Measurements from ENCODE around the gene RTL1. TPM values are rescaled to one million over a fixed set of nuclear protein-coding genes. Genes with fewer than 3 reads are reported as not detected.

RTL1 gene
- total RNA-seq, 2 donors from 2014 or later: not detected

DNA sequence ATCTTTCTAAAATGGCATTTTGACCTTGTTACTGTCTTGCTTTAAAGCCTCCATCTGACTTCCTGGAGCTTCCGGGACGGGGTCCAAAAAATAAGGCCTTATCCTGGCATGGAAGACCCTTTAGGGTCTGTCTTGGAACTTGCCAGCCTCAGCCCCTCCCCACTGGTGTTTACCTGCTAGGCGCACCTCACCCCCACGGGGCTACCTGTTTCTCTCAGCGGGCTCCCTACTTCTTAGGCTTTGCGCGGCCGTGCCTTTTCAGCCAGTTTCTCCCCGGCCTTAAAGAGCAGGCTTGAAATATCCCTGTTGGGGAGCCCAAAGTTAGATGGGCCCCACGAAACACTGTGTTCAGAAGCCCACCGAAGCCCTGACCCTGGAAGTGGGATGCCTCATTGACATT lies 5.1 kb downstream of the RTL1 start:
- no peak for TF ChIP-seq CTCF (IDR thresholded peaks at IDR 0.05)
- ATAC-seq (ENCODE audit: insufficient number of reproducible peaks, low FRiP score, low read depth): no peak
- Histone ChIP-seq H3K27ac (no peak overlapping the region), H3K4me1 (ENCODE audit: control insufficient read depth in 1 of 2, low read depth in 2 of 2) (no peaks in the 10 kb centered on the region), H3K9me3 (no peaks in the 10 kb centered on the region), H3K4me3 (no peak overlapping the region), H3K36me3 (no peaks in the 10 kb centered on the region), H3K27me3 (replicated peaks; ENCODE audit: insufficient read depth) (no peaks in the 10 kb centered on the region)
- no peak for DNase-seq (ENCODE audit: low spot score)

- Histone ChIP-seq H3K9me3 (no peaks in the 10 kb centered on the region), H3K27ac (no peak overlapping the region), H3K4me1 (ENCODE audit: control insufficient read depth in 1 of 2, low read depth in 2 of 2) (no peaks in the 10 kb centered on the region), H3K36me3 (no peaks in the 10 kb centered on the region), H3K4me3 (no peak overlapping the region), H3K27me3 (replicated peaks; ENCODE audit: insufficient read depth) (no peaks in the 10 kb centered on the region)
- ATAC-seq (ENCODE audit: insufficient number of reproducible peaks, low FRiP score, low read depth): no peak
- no peak for TF ChIP-seq CTCF (IDR thresholded peaks at IDR 0.05)
- DNase-seq (ENCODE audit: low spot score): no peak
Observed at GRCh38 chr14:100896369-100897060, 7.0 kb downstream of the RTL1 start.

GRCh38 chr14:100895411-100895810 lies 8.1 kb downstream of the RTL1 start:
- Histone ChIP-seq H3K4me3 (no peak overlapping the region), H3K27me3 (replicated peaks; ENCODE audit: insufficient read depth) (no peaks in the 10 kb centered on the region), H3K4me1 (ENCODE audit: control insufficient read depth in 1 of 2, low read depth in 2 of 2) (no peaks in the 10 kb centered on the region), H3K9me3 (no peaks in the 10 kb centered on the region), H3K27ac (no peak overlapping the region), H3K36me3 (no peaks in the 10 kb centered on the region)
- DNase-seq (ENCODE audit: low spot score): no peak
- ATAC-seq (ENCODE audit: insufficient number of reproducible peaks, low FRiP score, low read depth): no peak
- no peak for TF ChIP-seq CTCF (IDR thresholded peaks at IDR 0.05)

DNA sequence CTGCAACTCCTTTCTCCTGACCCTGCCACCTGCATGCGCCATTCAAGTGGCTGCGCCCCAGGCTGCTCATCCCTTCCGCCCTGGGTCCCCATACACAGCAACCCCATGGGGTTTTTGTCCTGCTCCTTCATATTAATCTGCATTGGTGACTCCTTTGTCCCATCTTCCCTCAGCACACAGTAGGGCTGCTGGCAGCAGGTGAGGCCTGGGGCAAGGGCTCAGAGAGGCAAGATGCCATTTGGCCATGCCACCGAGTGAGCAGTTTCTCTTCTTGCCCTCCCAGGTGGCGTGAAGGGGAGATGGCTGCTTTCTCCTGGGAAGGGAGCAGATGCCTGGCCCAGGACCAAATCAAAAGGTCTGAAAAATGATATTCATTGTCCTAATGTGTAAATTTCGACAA lies 9.1 kb downstream of the RTL1 start:
- Histone ChIP-seq H3K4me1 (ENCODE audit: control insufficient read depth in 1 of 2, low read depth in 2 of 2) (no peaks in the 10 kb centered on the region), H3K9me3 (no peaks in the 10 kb centered on the region), H3K4me3 (no peak overlapping the region), H3K36me3 (no peaks in the 10 kb centered on the region), H3K27ac (no peak overlapping the region), H3K27me3 (replicated peaks; ENCODE audit: insufficient read depth) (no peaks in the 10 kb centered on the region)
- ATAC-seq (ENCODE audit: insufficient number of reproducible peaks, low FRiP score, low read depth): no peak
- no peak for DNase-seq (ENCODE audit: low spot score)
- TF ChIP-seq CTCF (IDR thresholded peaks at IDR 0.05): no peak

DNA sequence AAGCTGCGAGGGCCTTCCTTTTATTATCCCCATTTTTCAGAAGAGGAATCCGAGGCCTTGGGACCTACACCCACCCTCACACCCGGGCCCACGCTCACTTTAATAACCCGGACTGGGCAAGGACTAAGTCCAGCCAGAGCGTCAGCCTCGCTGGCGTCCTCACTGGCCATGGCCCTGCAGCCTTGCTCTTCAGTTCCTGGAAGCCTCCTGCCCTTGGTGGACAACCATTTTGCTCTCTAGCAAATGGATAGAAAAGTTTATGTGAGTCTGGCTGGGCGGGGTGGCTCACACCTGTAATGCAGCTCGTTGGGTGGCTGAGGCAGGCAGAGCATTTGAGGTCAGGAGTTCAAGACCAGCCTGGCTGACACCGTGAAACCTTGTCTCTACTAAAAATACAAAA lies 9.8 kb downstream of the RTL1 start:
- H3K9me3 ChIP-seq: no peaks in the 10 kb centered on the region
- ATAC-seq (ENCODE audit: insufficient number of reproducible peaks, low FRiP score, low read depth) (no peak), DNase-seq (ENCODE audit: low spot score) (no peak)
- H3K27ac ChIP-seq: no peak overlapping the region
- no peak for TF ChIP-seq CTCF (IDR thresholded peaks at IDR 0.05)
- no peaks in the 10 kb centered on the region for H3K36me3 ChIP-seq
- H3K27me3 ChIP-seq (replicated peaks; ENCODE audit: insufficient read depth): no peaks in the 10 kb centered on the region
- no peak overlapping the region for H3K4me3 ChIP-seq
- no peaks in the 10 kb centered on the region for H3K4me1 ChIP-seq (ENCODE audit: control insufficient read depth in 1 of 2, low read depth in 2 of 2)

All from thoracic aorta (tissue), 2 donors.